ENCODE data around the gene IL17C. TPM values are rescaled to one million over a fixed set of nuclear protein-coding genes. Genes with fewer than 3 reads are reported as not detected.
A peak's percentile ranks its signal among the peaks of the same experiment; 100 is the strongest.

The IL17C gene
- total RNA-seq, 1 donor from 2014 or later = not detected

- DNase-seq (ENCODE audit: low read depth in 2 of 2) = no peak
Observed at GRCh38 chr16:88684569-88685155, 46.3 kb downstream of the IL17C start.

GRCh38 chr16:88685156-88686061 lies 47.0 kb downstream of the IL17C start:
- DNase-seq (ENCODE audit: low read depth in 2 of 2) = peak; percentile 29 to 52

GRCh38 chr16:88686062-88686438 lies 47.7 kb downstream of the IL17C start:
- DNase-seq (ENCODE audit: low read depth in 2 of 2) = no peak

- peak; percentile 45 to 69 for DNase-seq (ENCODE audit: low read depth in 2 of 2)
Observed at GRCh38 chr16:88686439-88687253, 48.3 kb downstream of the IL17C start, which contains the start of gene SNAI3. TSS of gene SNAI3 (minus strand) at chr16:88686507. CDS start at chr16:88686406, 101 bp downstream.

DNA sequence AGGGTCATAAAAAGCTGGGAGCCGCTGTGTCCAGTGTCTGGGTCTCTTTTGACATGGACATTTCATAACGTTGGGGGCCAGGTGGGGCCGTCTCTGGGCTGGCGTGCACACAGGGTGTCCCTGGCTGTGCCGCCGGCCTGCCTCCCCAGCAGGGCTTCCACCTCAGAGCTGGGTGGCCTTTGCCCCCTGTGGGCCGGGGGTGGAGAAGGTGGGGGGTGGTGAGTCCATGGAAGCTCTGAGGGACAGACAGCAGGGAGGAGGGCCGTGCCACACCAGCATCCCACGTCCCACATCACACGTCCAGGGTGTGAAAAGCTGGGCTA lies 48.8 kb downstream of the IL17C start:
- no peak for DNase-seq (ENCODE audit: low read depth in 2 of 2)

- DNase-seq (ENCODE audit: low read depth in 2 of 2) = no peak
Observed at GRCh38 chr16:88687676-88688012, 49.3 kb downstream of the IL17C start.

GRCh38 chr16:88688013-88688778 lies 49.8 kb downstream of the IL17C start:
- no peak for DNase-seq (ENCODE audit: low read depth in 2 of 2)

Other genes starting within 250 kb of the IL17C start
- gene ZFPM1, start 185.3 kb upstream of the IL17C start, total RNA-seq = 0.60 and 0.65 TPM in 2 replicates
- 6.1 and 8.7 TPM in 2 replicates for gene ZC3H18, start 68.2 kb upstream of the IL17C start, total RNA-seq
- 287 and 458 TPM in 2 replicates for gene CYBA, start 12.5 kb downstream of the IL17C start, total RNA-seq
- 40.8 and 42.3 TPM in 2 replicates for gene MVD, start 24.5 kb downstream of the IL17C start, total RNA-seq
- gene SNAI3, start 47.9 kb downstream of the IL17C start, total RNA-seq = under 0.01 and 0.22 TPM in 2 replicates
- gene RNF166, start 67.8 kb downstream of the IL17C start, total RNA-seq = 8.5 and 12.5 TPM in 2 replicates
- gene CTU2, start 67.9 kb downstream of the IL17C start, total RNA-seq = 6.5 and 9.2 TPM in 2 replicates
- gene PIEZO1, start 146.6 kb downstream of the IL17C start, total RNA-seq = 227 and 460 TPM in 2 replicates
- gene CDT1, start 165.2 kb downstream of the IL17C start, total RNA-seq = 1.8 and 3.7 TPM in 2 replicates
- 92.7 and 112 TPM in 2 replicates for gene APRT, start 173.4 kb downstream of the IL17C start, total RNA-seq
- 12.0 and 17.1 TPM in 2 replicates for gene GALNS, start 218.4 kb downstream of the IL17C start, total RNA-seq
- 35.9 and 49.5 TPM in 2 replicates for gene TRAPPC2L, start 218.6 kb downstream of the IL17C start, total RNA-seq
- gene PABPN1L, start 228.1 kb downstream of the IL17C start, total RNA-seq = not detected in 2 replicates